ENCODE data around the gene TACR2.

Gene TACR2

GRCh38 chr10:69377191-69377590 lies 39.5 kb downstream of the TACR2 start:
- Histone ChIP-seq H3K9ac (ENCODE audit: low read depth, low read length) (no peak overlapping the region), H3K4me2 (ENCODE audit: low read length) (no peak overlapping the region), H3K9me3 (replicated peaks; ENCODE audit: low read length) (no peaks in the 10 kb centered on the region), H3K36me3 (ENCODE audit: insufficient read depth, low read length) (peaks cover 68% of the 10 kb centered on the region), H3K4me1 (ENCODE audit: control insufficient read depth, insufficient read depth, low read length) (peaks cover 26% of the 10 kb centered on the region), H3K27me3 (ENCODE audit: control insufficient read depth, insufficient read depth, low read length) (no peaks in the 10 kb centered on the region), H3K4me3 (ENCODE audit: low read length) (no peak overlapping the region)

GRCh38 chr10:69376662-69377061 lies 40.1 kb downstream of the TACR2 start:
- Histone ChIP-seq H3K36me3 (ENCODE audit: insufficient read depth, low read length) (peaks cover 74% of the 10 kb centered on the region), H3K4me1 (ENCODE audit: control insufficient read depth, insufficient read depth, low read length) (peaks cover 26% of the 10 kb centered on the region), H3K4me2 (ENCODE audit: low read length) (no peak overlapping the region), H3K9me3 (replicated peaks; ENCODE audit: low read length) (no peaks in the 10 kb centered on the region), H3K9ac (ENCODE audit: low read depth, low read length) (no peak overlapping the region), H3K4me3 (ENCODE audit: low read length) (no peak overlapping the region), H3K27me3 (ENCODE audit: control insufficient read depth, insufficient read depth, low read length) (no peaks in the 10 kb centered on the region)

- Histone ChIP-seq H3K9me3 (replicated peaks; ENCODE audit: low read length) (no peaks in the 10 kb centered on the region), H3K9ac (ENCODE audit: low read depth, low read length) (peak overlapping the region; percentile 39), H3K36me3 (ENCODE audit: insufficient read depth, low read length) (peaks cover 73% of the 10 kb centered on the region), H3K4me3 (ENCODE audit: low read length) (no peak overlapping the region), H3K4me1 (ENCODE audit: control insufficient read depth, insufficient read depth, low read length) (peaks cover 25% of the 10 kb centered on the region), H3K4me2 (ENCODE audit: low read length) (peak overlapping the region; percentile 50), H3K27me3 (ENCODE audit: control insufficient read depth, insufficient read depth, low read length) (no peaks in the 10 kb centered on the region)
Observed at GRCh38 chr10:69375307-69376151, 41.2 kb downstream of the TACR2 start.

- no peak overlapping the region for H3K4me3 ChIP-seq (ENCODE audit: low read length)
- peaks cover 25% of the 10 kb centered on the region for H3K4me1 ChIP-seq (ENCODE audit: control insufficient read depth, insufficient read depth, low read length)
- no peaks in the 10 kb centered on the region for H3K27me3 ChIP-seq (ENCODE audit: control insufficient read depth, insufficient read depth, low read length)
- peak overlapping the region; percentile 50 for H3K4me2 ChIP-seq (ENCODE audit: low read length)
- H3K9ac ChIP-seq (ENCODE audit: low read depth, low read length), result peak overlapping the region; percentile 39
- H3K9me3 ChIP-seq (replicated peaks; ENCODE audit: low read length), result no peaks in the 10 kb centered on the region
- H3K36me3 ChIP-seq (ENCODE audit: insufficient read depth, low read length), result peaks cover 73% of the 10 kb centered on the region
Observed at GRCh38 chr10:69374931-69375306, 41.8 kb downstream of the TACR2 start.

- Histone ChIP-seq H3K36me3 (ENCODE audit: insufficient read depth, low read length) (peaks cover 73% of the 10 kb centered on the region), H3K4me1 (ENCODE audit: control insufficient read depth, insufficient read depth, low read length) (peaks cover 25% of the 10 kb centered on the region), H3K27me3 (ENCODE audit: control insufficient read depth, insufficient read depth, low read length) (no peaks in the 10 kb centered on the region), H3K4me2 (ENCODE audit: low read length) (no peak overlapping the region), H3K9me3 (replicated peaks; ENCODE audit: low read length) (no peaks in the 10 kb centered on the region), H3K4me3 (ENCODE audit: low read length) (no peak overlapping the region), H3K9ac (ENCODE audit: low read depth, low read length) (no peak overlapping the region)
Observed at GRCh38 chr10:69374242-69374641, 42.5 kb downstream of the TACR2 start.

GRCh38 chr10:69372126-69372980 lies 44.4 kb downstream of the TACR2 start:
- Histone ChIP-seq H3K36me3 (ENCODE audit: insufficient read depth, low read length) (peaks cover 76% of the 10 kb centered on the region), H3K27me3 (ENCODE audit: control insufficient read depth, insufficient read depth, low read length) (no peaks in the 10 kb centered on the region)

GRCh38 chr10:69367469-69367868 lies 49.2 kb downstream of the TACR2 start:
- Histone ChIP-seq H3K9me3 (replicated peaks; ENCODE audit: low read length) (no peaks in the 10 kb centered on the region), H3K4me3 (ENCODE audit: low read length) (no peak overlapping the region), H3K4me1 (ENCODE audit: control insufficient read depth, insufficient read depth, low read length) (peaks cover 30% of the 10 kb centered on the region), H3K36me3 (ENCODE audit: insufficient read depth, low read length) (peaks cover 70% of the 10 kb centered on the region), H3K9ac (ENCODE audit: low read depth, low read length) (no peak overlapping the region), H3K27me3 (ENCODE audit: control insufficient read depth, insufficient read depth, low read length) (no peaks in the 10 kb centered on the region), H3K4me2 (ENCODE audit: low read length) (no peak overlapping the region)

More at GRCh38 chr10:69372126-69372980, 44.4 kb downstream of the TACR2 start:
- Histone ChIP-seq H3K4me2 (ENCODE audit: low read length) (no peak overlapping the region), H3K4me3 (ENCODE audit: low read length) (no peak overlapping the region), H3K9ac (ENCODE audit: low read depth, low read length) (no peak overlapping the region), H3K4me1 (ENCODE audit: control insufficient read depth, insufficient read depth, low read length) (peaks cover 25% of the 10 kb centered on the region), H3K9me3 (replicated peaks; ENCODE audit: low read length) (no peaks in the 10 kb centered on the region)

GRCh38 chr10:69366738-69367137 lies 50.0 kb downstream of the TACR2 start:
- H3K27me3 ChIP-seq (ENCODE audit: control insufficient read depth, insufficient read depth, low read length), result no peaks in the 10 kb centered on the region
- no peak overlapping the region for H3K9ac ChIP-seq (ENCODE audit: low read depth, low read length)
- H3K4me3 ChIP-seq (ENCODE audit: low read length), result no peak overlapping the region
- H3K4me1 ChIP-seq (ENCODE audit: control insufficient read depth, insufficient read depth, low read length), result peaks cover 30% of the 10 kb centered on the region
- no peaks in the 10 kb centered on the region for H3K9me3 ChIP-seq (replicated peaks; ENCODE audit: low read length)
- H3K4me2 ChIP-seq (ENCODE audit: low read length), result no peak overlapping the region
- peaks cover 64% of the 10 kb centered on the region for H3K36me3 ChIP-seq (ENCODE audit: insufficient read depth, low read length)

- peaks cover 58% of the 10 kb centered on the region for H3K36me3 ChIP-seq (ENCODE audit: insufficient read depth, low read length)
- H3K4me3 ChIP-seq (ENCODE audit: low read length), result no peak overlapping the region
- no peak overlapping the region for H3K4me2 ChIP-seq (ENCODE audit: low read length)
- no peaks in the 10 kb centered on the region for H3K9me3 ChIP-seq (replicated peaks; ENCODE audit: low read length)
- no peaks in the 10 kb centered on the region for H3K27me3 ChIP-seq (ENCODE audit: control insufficient read depth, insufficient read depth, low read length)
- H3K4me1 ChIP-seq (ENCODE audit: control insufficient read depth, insufficient read depth, low read length), result peaks cover 54% of the 10 kb centered on the region
- H3K9ac ChIP-seq (ENCODE audit: low read depth, low read length), result no peak overlapping the region
Observed at GRCh38 chr10:69364232-69364940, 52.3 kb downstream of the TACR2 start.

GRCh38 chr10:69363666-69364065 lies 53.1 kb downstream of the TACR2 start:
- Histone ChIP-seq H3K9ac (ENCODE audit: low read depth, low read length) (no peak overlapping the region), H3K9me3 (replicated peaks; ENCODE audit: low read length) (no peaks in the 10 kb centered on the region), H3K4me2 (ENCODE audit: low read length) (no peak overlapping the region), H3K27me3 (ENCODE audit: control insufficient read depth, insufficient read depth, low read length) (no peaks in the 10 kb centered on the region), H3K36me3 (ENCODE audit: insufficient read depth, low read length) (peaks cover 52% of the 10 kb centered on the region), H3K4me1 (ENCODE audit: control insufficient read depth, insufficient read depth, low read length) (peaks cover 60% of the 10 kb centered on the region), H3K4me3 (ENCODE audit: low read length) (no peak overlapping the region)

- Histone ChIP-seq H3K9me3 (replicated peaks; ENCODE audit: low read length) (no peaks in the 10 kb centered on the region), H3K4me3 (ENCODE audit: low read length) (peak overlapping the region; percentile 16), H3K36me3 (ENCODE audit: insufficient read depth, low read length) (peaks cover 42% of the 10 kb centered on the region), H3K27me3 (ENCODE audit: control insufficient read depth, insufficient read depth, low read length) (no peaks in the 10 kb centered on the region), H3K9ac (ENCODE audit: low read depth, low read length) (peak overlapping the region; percentile 55), H3K4me1 (ENCODE audit: control insufficient read depth, insufficient read depth, low read length) (peaks cover 67% of the 10 kb centered on the region), H3K4me2 (ENCODE audit: low read length) (peak overlapping the region; percentile 71)
Observed at GRCh38 chr10:69362471-69362954, 54.2 kb downstream of the TACR2 start.

Measured in skeletal muscle satellite cell (primary cell).